ENCODE data around the gene CATSPER1. TPM values are rescaled to one million over a fixed set of nuclear protein-coding genes. Genes with fewer than 3 reads are reported as not detected.
"Not testable (repeated sequence)": the region's sequence is repeated elsewhere in the genome, so short reads cannot be mapped to it uniquely, and the experiment has no call there.

CATSPER1 gene
- total and polyA plus RNA-seq, 2 donors, result 0.35 TPM; not detected in 1

GRCh38 chr11:66047541-66048365, 21.5 kb upstream of the CATSPER1 start:
- Histone ChIP-seq H3K4me1 (ENCODE audit: insufficient read depth) (no peaks in the 10 kb centered on the region), H3K36me3 (ENCODE audit: insufficient read depth) (no peaks in the 10 kb centered on the region), H3K4me3 (ENCODE audit: low read depth, low read length) (no peak overlapping the region), H3K27ac (ENCODE audit: low read depth) (no peak overlapping the region)
- DNase-seq (ENCODE audit: extremely low spot score), result no peak
- WGBS, result 68% methylated on average over 11 of the region's 11 CpGs

GRCh38 chr11:66046901-66047300, 20.6 kb upstream of the CATSPER1 start:
- Histone ChIP-seq H3K4me3 (ENCODE audit: low read depth, low read length) (no peak overlapping the region), H3K36me3 (ENCODE audit: insufficient read depth) (no peaks in the 10 kb centered on the region), H3K4me1 (ENCODE audit: insufficient read depth) (no peaks in the 10 kb centered on the region), H3K27ac (ENCODE audit: low read depth) (no peak overlapping the region)
- DNase-seq (ENCODE audit: extremely low spot score), result no peak
- WGBS, result 93% methylated on average over 3 of the region's 3 CpGs

- no peak for DNase-seq (ENCODE audit: extremely low spot score)
- no peak overlapping the region for H3K27ac ChIP-seq (ENCODE audit: low read depth)
- WGBS, result 11% methylated on average over 11 of the region's 11 CpGs
- H3K36me3 ChIP-seq (ENCODE audit: insufficient read depth), result no peaks in the 10 kb centered on the region
- no peaks in the 10 kb centered on the region for H3K4me1 ChIP-seq (ENCODE audit: insufficient read depth)
- H3K4me3 ChIP-seq (ENCODE audit: low read depth, low read length), result no peak overlapping the region
Observed at GRCh38 chr11:66045177-66045639, 18.9 kb upstream of the CATSPER1 start.

GRCh38 chr11:66044757-66045156, 18.5 kb upstream of the CATSPER1 start:
- Histone ChIP-seq H3K4me3 (ENCODE audit: low read depth, low read length) (no peak overlapping the region), H3K4me1 (ENCODE audit: insufficient read depth) (no peaks in the 10 kb centered on the region), H3K36me3 (ENCODE audit: insufficient read depth) (no peaks in the 10 kb centered on the region), H3K27ac (ENCODE audit: low read depth) (no peak overlapping the region)
- WGBS, result 64% methylated on average over 6 of the region's 6 CpGs
- no peak for DNase-seq (ENCODE audit: extremely low spot score)

GRCh38 chr11:66042996-66043906, 17.0 kb upstream of the CATSPER1 start:
- Histone ChIP-seq H3K36me3 (ENCODE audit: insufficient read depth) (no peaks in the 10 kb centered on the region), H3K27ac (ENCODE audit: low read depth) (no peak overlapping the region)
- 97% methylated on average over 88 of the region's 88 CpGs for WGBS

GRCh38 chr11:66042227-66042995, 16.1 kb upstream of the CATSPER1 start:
- Histone ChIP-seq H3K4me3 (ENCODE audit: low read depth, low read length) (no peak overlapping the region), H3K4me1 (ENCODE audit: insufficient read depth) (no peaks in the 10 kb centered on the region), H3K27ac (ENCODE audit: low read depth) (no peak overlapping the region), H3K36me3 (ENCODE audit: insufficient read depth) (no peaks in the 10 kb centered on the region)
- WGBS, result 97% methylated on average over 81 of the region's 81 CpGs
- DNase-seq (ENCODE audit: extremely low spot score), result no peak

More at GRCh38 chr11:66042996-66043906, 17.0 kb upstream of the CATSPER1 start:
- Histone ChIP-seq H3K4me3 (ENCODE audit: low read depth, low read length) (no peak overlapping the region), H3K4me1 (ENCODE audit: insufficient read depth) (no peaks in the 10 kb centered on the region)
- no peak for DNase-seq (ENCODE audit: extremely low spot score)

GRCh38 chr11:66039765-66040164, 13.5 kb upstream of the CATSPER1 start:
- Histone ChIP-seq H3K4me3 (ENCODE audit: low read depth, low read length) (no peak overlapping the region), H3K4me1 (ENCODE audit: insufficient read depth) (no peaks in the 10 kb centered on the region), H3K27ac (ENCODE audit: low read depth) (no peak overlapping the region), H3K36me3 (ENCODE audit: insufficient read depth) (no peaks in the 10 kb centered on the region)
- 78% methylated on average over 3 of the region's 3 CpGs for WGBS
- no peak for DNase-seq (ENCODE audit: extremely low spot score)

GRCh38 chr11:66037327-66037726, 11.0 kb upstream of the CATSPER1 start:
- 85% methylated on average over 3 of the region's 3 CpGs for WGBS
- DNase-seq (ENCODE audit: extremely low spot score), result no peak
- no peak overlapping the region for H3K4me3 ChIP-seq (ENCODE audit: low read depth, low read length)
- no peak overlapping the region for H3K27ac ChIP-seq (ENCODE audit: low read depth)
- no peaks in the 10 kb centered on the region for H3K4me1 ChIP-seq (ENCODE audit: insufficient read depth)
- no peaks in the 10 kb centered on the region for H3K36me3 ChIP-seq (ENCODE audit: insufficient read depth)

GRCh38 chr11:66036334-66036710, 10.0 kb upstream of the CATSPER1 start:
- Histone ChIP-seq H3K4me3 (ENCODE audit: low read depth, low read length) (no peak overlapping the region), H3K4me1 (ENCODE audit: insufficient read depth) (no peaks in the 10 kb centered on the region), H3K36me3 (ENCODE audit: insufficient read depth) (no peaks in the 10 kb centered on the region), H3K27ac (ENCODE audit: low read depth) (no peak overlapping the region)
- no peak for DNase-seq (ENCODE audit: extremely low spot score)
- WGBS, result 65% methylated on average over 5 of the region's 5 CpGs

GRCh38 chr11:66035653-66036333, 9.5 kb upstream of the CATSPER1 start:
- Histone ChIP-seq H3K27ac (ENCODE audit: low read depth) (no peak overlapping the region), H3K4me1 (ENCODE audit: insufficient read depth) (no peaks in the 10 kb centered on the region), H3K4me3 (ENCODE audit: low read depth, low read length) (no peak overlapping the region), H3K36me3 (ENCODE audit: insufficient read depth) (no peaks in the 10 kb centered on the region)
- 64% methylated on average over 9 of the region's 9 CpGs for WGBS
- DNase-seq (ENCODE audit: extremely low spot score), result no peak

- H3K4me1 ChIP-seq (ENCODE audit: insufficient read depth), result no peaks in the 10 kb centered on the region
- no peaks in the 10 kb centered on the region for H3K36me3 ChIP-seq (ENCODE audit: insufficient read depth)
- 78% methylated on average over 8 of the region's 8 CpGs for WGBS
- H3K27ac ChIP-seq (ENCODE audit: low read depth), result no peak overlapping the region
- H3K4me3 ChIP-seq (ENCODE audit: low read depth, low read length), result no peak overlapping the region
- no peak for DNase-seq (ENCODE audit: extremely low spot score)
Observed at GRCh38 chr11:66032957-66033735, 6.9 kb upstream of the CATSPER1 start.

GRCh38 chr11:66023186-66023440, 3.2 kb downstream of the CATSPER1 start:
- not testable (repeated sequence) for DNase-seq (ENCODE audit: extremely low spot score)
- WGBS, result 91% methylated on average over 5 of the region's 5 CpGs

More at GRCh38 chr11:66023186-66023440, 3.2 kb downstream of the CATSPER1 start:
- H3K27ac ChIP-seq (ENCODE audit: low read depth); H3K4me1 ChIP-seq (ENCODE audit: insufficient read depth); H3K36me3 ChIP-seq (ENCODE audit: insufficient read depth); H3K4me3 ChIP-seq (ENCODE audit: low read depth, low read length): not testable (repeated sequence)
